Left renal pelvis (tissue), 4 donors: ENCODE results near the gene ACE2. TPM values are rescaled to one million over a fixed set of nuclear protein-coding genes. Genes with fewer than 3 reads are reported as not detected.
"Not testable (repeated sequence)": the region's sequence is repeated elsewhere in the genome, so short reads cannot be mapped to it uniquely, and the experiment has no call there.

ENCODE experiments used
- DNase-seq, 4 donors: peaks; one replicate each; pipeline ENCODE4 v3.0.0-alpha.2; 2013; ENCODE audit warnings: low read depth in 4 of 4, low spot score in 3 of 4
- polyA plus RNA-seq, 4 donors: library from polyadenylated mRNA; unstranded; fragments of 120-200 nt; gene quantifications; one replicate each; pipeline ENCODE4 v1.2.1, GENCODE V29; 2013; ENCODE audit not compliant: insufficient read length in 4 of 4

The ACE2 gene
- polyA plus RNA-seq: 10 to 100 TPM in 3 of 4 donors, under 1 TPM in 1; 0.75 to 54.9 (median 38.6) TPM

GRCh38 chrX:15600745-15601144 lies at the start of gene ACE2:
ACE2 (minus strand) TSS chrX:15600960; CDS start chrX:15600911, 49 bp downstream.
- no peak for DNase-seq

GRCh38 chrX:15647510-15647909 lies 46.8 kb upstream of the ACE2 start:
- not testable (repeated sequence) for DNase-seq

- no peak for DNase-seq
Observed at GRCh38 chrX:15646543-15646942, 45.8 kb upstream of the ACE2 start.

GRCh38 chrX:15646031-15646430 lies 45.3 kb upstream of the ACE2 start:
- no peak for DNase-seq

- no peak for DNase-seq
Observed at GRCh38 chrX:15645266-15645665, 44.5 kb upstream of the ACE2 start.

- no peak for DNase-seq
Observed at GRCh38 chrX:15644560-15644872, 43.8 kb upstream of the ACE2 start.

GRCh38 chrX:15643786-15644559 lies 43.2 kb upstream of the ACE2 start:
- DNase-seq: no peak

GRCh38 chrX:15631637-15632036 lies 30.9 kb upstream of the ACE2 start:
- no peak for DNase-seq

GRCh38 chrX:15623054-15623453 lies 22.3 kb upstream of the ACE2 start:
- no peak for DNase-seq

- DNase-seq: no peak
Observed at GRCh38 chrX:15619053-15619755, 18.4 kb upstream of the ACE2 start.

GRCh38 chrX:15617111-15617510 lies 16.4 kb upstream of the ACE2 start:
- DNase-seq: no peak

- no peak for DNase-seq
Observed at GRCh38 chrX:15616531-15616930, 15.8 kb upstream of the ACE2 start.

GRCh38 chrX:15607067-15607466 lies 6.3 kb upstream of the ACE2 start:
- no peak for DNase-seq

GRCh38 chrX:15606136-15606535 lies 5.4 kb upstream of the ACE2 start:
- DNase-seq: no peak

- no peak for DNase-seq
Observed at GRCh38 chrX:15605226-15605625, 4.5 kb upstream of the ACE2 start.

GRCh38 chrX:15602761-15603160 lies 2.0 kb upstream of the ACE2 start:
- DNase-seq: no peak

GRCh38 chrX:15601932-15602331 lies 1.2 kb upstream of the ACE2 start:
- no peak for DNase-seq

- no peak for DNase-seq
Observed at GRCh38 chrX:15600049-15600448, 711 bp downstream of the ACE2 start.

- DNase-seq: no peak
Observed at GRCh38 chrX:15599461-15599860, 1.3 kb downstream of the ACE2 start.

GRCh38 chrX:15598026-15598425 lies 2.7 kb downstream of the ACE2 start:
- no peak for DNase-seq

- no peak for DNase-seq
Observed at GRCh38 chrX:15594371-15594770, 6.4 kb downstream of the ACE2 start.
